ENCODE measurements around the gene PDE4D. TPM values are rescaled to one million over a fixed set of nuclear protein-coding genes. Genes with fewer than 3 reads are reported as not detected.

The PDE4D gene
- total and polyA plus RNA-seq, 2 of the 4 experiments (the other 2 are of a cell fraction): 1.4 to 7.9 TPM

DNA sequence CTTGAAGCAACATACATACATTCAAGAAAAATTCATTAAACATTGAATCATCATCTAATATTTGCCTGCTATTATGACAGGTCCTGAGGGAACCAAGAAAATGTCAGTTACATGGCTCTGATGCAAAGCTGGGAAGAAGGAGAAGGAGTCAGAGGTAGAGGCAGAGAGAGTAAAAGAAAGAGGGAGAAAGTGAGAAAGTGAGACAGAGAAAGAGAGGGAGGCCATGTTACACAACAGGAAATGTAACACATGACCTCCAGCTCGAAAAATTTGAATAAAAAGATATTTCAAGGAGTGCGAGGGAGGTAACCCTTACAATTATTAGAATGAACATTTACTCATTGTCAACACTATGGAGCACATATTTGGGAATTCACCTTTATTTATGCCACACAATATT lies 189.7 kb downstream of the PDE4D start:
- no peak overlapping the region for H3K4me2 ChIP-seq (ENCODE audit: low read depth, low read length)
- intact Hi-C loops (cut with micrococcal nuclease): no loop called here

More for the DNA sequence above, 189.7 kb downstream of the PDE4D start:
- no peak overlapping the region for H2AK9ac ChIP-seq (replicated peaks; ENCODE audit: low read depth, low read length, poor library complexity)
- ChIA-PET POLR2A (ENCODE audit: unreplicated experiment) (no interaction called here), CTCF (no interaction called here)
- H3K4me3 ChIP-seq (ENCODE audit: insufficient read depth, low read depth, low read length): no peak overlapping the region
- H3K18ac ChIP-seq (ENCODE audit: low read depth, low read length): no peak overlapping the region
- H2BK5ac ChIP-seq (ENCODE audit: low read depth, low read length, poor library complexity, severe bottlenecking): no peak overlapping the region
- no peak for ATAC-seq (ENCODE audit: low read depth)
- H2AFZ ChIP-seq (replicated peaks; ENCODE audit: low read length, poor library complexity): no peak overlapping the region
- no peak overlapping the region for H4K91ac ChIP-seq (ENCODE audit: insufficient read depth, low read depth, low read length)
- no peaks in the 10 kb centered on the region for H3K27me3 ChIP-seq (ENCODE audit: control insufficient read depth, insufficient read depth, low read length)
- H3K36me3 ChIP-seq (ENCODE audit: control insufficient read depth, insufficient read depth, low read length): no peaks in the 10 kb centered on the region
- no peak overlapping the region for H3K27ac ChIP-seq (ENCODE audit: insufficient read depth, low read length)
- no peak overlapping the region for H4K8ac ChIP-seq (ENCODE audit: low read depth in 2 of 2, low read length in 2 of 2)
- no peaks in the 10 kb centered on the region for H3K79me1 ChIP-seq (ENCODE audit: low read depth in 1 of 2, low read length in 2 of 2)
- no peak overlapping the region; the same call in 2 of the 3 replicates for H2BK15ac ChIP-seq (ENCODE audit: low read depth, low read length)
- TF ChIP-seq RCOR1 (IDR thresholded peaks at IDR 0.05; ENCODE audit: insufficient replicate concordance, low read length) (no peak), CHD1 (IDR thresholded peaks at IDR 0.05; ENCODE audit: low read depth, low read length) (no peak), NFE2L2 (IDR thresholded peaks at IDR 0.05; ENCODE audit: low read depth, low read length) (no peak), FOS (IDR thresholded peaks at IDR 0.05; ENCODE audit: low read depth, low read length) (no peak), RFX5 (IDR thresholded peaks at IDR 0.05; ENCODE audit: low read depth, low read length) (no peak), POLR2A (IDR thresholded peaks at IDR 0.05; ENCODE audit: low read depth, low read length) (no peak), USF2 (IDR thresholded peaks at IDR 0.05; ENCODE audit: low read depth, low read length) (no peak), MAZ (IDR thresholded peaks at IDR 0.05; ENCODE audit: borderline replicate concordance, low read depth, low read length) (no peak), BHLHE40 (IDR thresholded peaks at IDR 0.05; ENCODE audit: low read depth, low read length) (no peak)
- no peak overlapping the region for H3K4ac ChIP-seq (ENCODE audit: low read depth, low read length)
- no TSS peak for BruUV-seq (replicated peaks)
- H3K9me3 ChIP-seq (ENCODE audit: control insufficient read depth, insufficient read depth, low read length): no peaks in the 10 kb centered on the region
- dilution Hi-C loops (cut with HindIII; ENCODE audit: low sequenced_read_pairs, unreplicated experiment): no loop called here
- H2AK5ac ChIP-seq (ENCODE audit: low read depth, low read length): no peak overlapping the region
- no peak overlapping the region for H3K14ac ChIP-seq (replicated peaks; ENCODE audit: low read depth, low read length)
- no peak overlapping the region for H3K56ac ChIP-seq (ENCODE audit: extremely low read depth, insufficient read depth, low read length)
- no peak for DNase-seq
- in situ Hi-C loops (cut with MboI; ENCODE audit: low sequenced_read_pairs): no loop called here
- no peak overlapping the region for H3K9ac ChIP-seq (ENCODE audit: low read depth, low read length)
- H3K9me1 ChIP-seq (ENCODE audit: insufficient read depth, low read length): no peaks in the 10 kb centered on the region
- H2BK20ac ChIP-seq (ENCODE audit: low read depth, low read length): no peak overlapping the region
- H2BK120ac ChIP-seq (ENCODE audit: low read depth, low read length): no peak overlapping the region
- no peak overlapping the region for H4K5ac ChIP-seq (ENCODE audit: low read depth, low read length)
- WGBS, 2 experiments (ENCODE audit: extremely low coverage in 2 of 2, insufficient read length in 1 of 2): no CpG with 5 or more reads among the region's 2 CpGs
- no peak overlapping the region for H3K23ac ChIP-seq (ENCODE audit: low read depth, low read length)
- H4K20me1 ChIP-seq (ENCODE audit: insufficient read depth, low read length): no peaks in the 10 kb centered on the region
- no peaks in the 10 kb centered on the region for H3K4me1 ChIP-seq (ENCODE audit: control insufficient read depth, insufficient read depth, low read length)

Data from IMR-90 (cell line).